H1 (cell line): Measurements from ENCODE around the gene CAMK2B. TPM values are rescaled to one million over a fixed set of nuclear protein-coding genes. Genes with fewer than 3 reads are reported as not detected.
A peak's percentile ranks its signal among the peaks of the same experiment; 100 is the strongest.

Experiments
- CTCF ChIA-PET: fragments of 300-600 bp; sonication (Branson Sonifier 250); formaldehyde crosslinking; loops from one replicate; lab custom pipeline; 2021; ENCODE audit not compliant: partially characterized antibody; lab: Charles Lee
- POLR2A ChIA-PET: fragments of 300-600 bp; sonication (Branson Sonifier 250); formaldehyde crosslinking; loops from one replicate; lab custom pipeline; 2021; ENCODE audit warnings: inconsistent platforms; ENCODE audit not compliant: partially characterized antibody; lab: Charles Lee
- DNase-seq, 2 experiments: peaks; one replicate each; pipeline versions ENCODE4 v3.0.0 to v3.0.0-alpha.2; 2010 to 2022; ENCODE audit warnings: low spot score in 2 of 2, low read depth in 1 of 2, mixed read lengths in 1 of 2
- FAIRE-seq: peaks from 2 replicates; lab custom pipeline; 2011; peaks lifted over from hg19 to GRCh38; lab: Jason Lieb, UNC
- H2AFZ ChIP-seq: 2 replicates; pipeline ENCODE4 v1.8.1; 2012; ENCODE audit warnings: low read length, inconsistent platforms
- H2AK5ac ChIP-seq: 2 replicates; pipeline ENCODE4 v1.6.1; 2013; ENCODE audit warnings: low read depth, low read length
- H2BK120ac ChIP-seq: replicated peaks from 2 replicates; pipeline ENCODE3; 2013; ENCODE audit warnings: low read depth, low read length, inconsistent platforms
- H2BK12ac ChIP-seq: 2 replicates; pipeline ENCODE4 v1.6.1; 2013; ENCODE audit warnings: low read depth, low read length
- H2BK15ac ChIP-seq: 2 replicates; pipeline ENCODE4 v1.6.1; 2013; ENCODE audit warnings: low read length
- H2BK20ac ChIP-seq: 2 replicates; pipeline ENCODE4 v1.6.1; 2013; ENCODE audit warnings: low read length
- H2BK5ac ChIP-seq: 2 replicates; pipeline ENCODE4 v1.6.1; 2013; ENCODE audit warnings: low read depth, low read length
- H3K14ac ChIP-seq: 2 replicates; pipeline ENCODE4 v1.6.1; 2013; ENCODE audit warnings: inconsistent platforms; ENCODE audit not compliant: insufficient read length
- H3K18ac ChIP-seq: 2 replicates; pipeline ENCODE4 v1.6.1; 2013; ENCODE audit warnings: low read length; ENCODE audit errors: extremely low read depth
- H3K23ac ChIP-seq: 2 replicates; pipeline ENCODE4 v1.6.1; 2013; ENCODE audit warnings: inconsistent platforms; ENCODE audit not compliant: insufficient read length
- H3K23me2 ChIP-seq: 2 replicates; pipeline ENCODE4 v1.6.1; 2013; ENCODE audit warnings: low read depth, low read length
- H3K27ac ChIP-seq: 2 replicates; pipeline ENCODE4 v1.6.1; 2011; ENCODE audit warnings: low read depth, low read length, inconsistent platforms
- H3K27me3 ChIP-seq, 4 experiments: replicated peaks in 1 of 4; 1 replicate in 1 of 4; 2 replicates in 3 of 4; pipeline versions ENCODE4 v1.6.1 to v1.8.1; 2011 to 2013; ENCODE audit warnings: low read length in 3 of 4, mild to moderate bottlenecking in 3 of 4, inconsistent platforms in 2 of 4, mixed read lengths in 2 of 4, moderate library complexity in 1 of 4; ENCODE audit not compliant: control insufficient read depth in 3 of 4, insufficient read depth in 3 of 4; ENCODE audit errors: extremely low read depth in 1 of 4
- H3K36me3 ChIP-seq, 4 experiments: 2 replicates each; pipeline versions ENCODE4 v1.6.1 to v1.8.1; 2011 to 2013; ENCODE audit warnings: mild to moderate bottlenecking in 4 of 4, low read length in 3 of 4, moderate library complexity in 2 of 4, control low read depth in 1 of 4, inconsistent platforms in 1 of 4; ENCODE audit not compliant: insufficient read depth in 4 of 4, control insufficient read depth in 2 of 4
- H3K4ac ChIP-seq: replicated peaks from 2 replicates; pipeline ENCODE3; 2013; ENCODE audit warnings: low read length, low read depth, mixed read lengths, inconsistent platforms; ENCODE audit not compliant: insufficient read length
- H3K4me1 ChIP-seq, 4 experiments: replicated peaks in 1 of 4; 1 replicate in 1 of 4; 2 replicates in 3 of 4; pipeline versions ENCODE4 v1.6.1 to v1.8.1; 2011 to 2013; ENCODE audit warnings: low read length in 3 of 4, inconsistent platforms in 2 of 4, mixed read lengths in 1 of 4; ENCODE audit not compliant: insufficient read depth in 4 of 4, control insufficient read depth in 3 of 4
- H3K4me2 ChIP-seq, 2 experiments: 2 replicates each; pipeline versions ENCODE4 v1.6.1 to v1.8.1; 2011 to 2013; ENCODE audit warnings: low read depth in 2 of 2, low read length in 2 of 2, control low read depth in 1 of 2, inconsistent platforms in 1 of 2, mild to moderate bottlenecking in 1 of 2; ENCODE audit not compliant: insufficient read depth in 1 of 2
- H3K4me3 ChIP-seq, 4 experiments: fragments of 200-600, 300-600 bp in 1 of 4; sonication (generic), shearing (Covaris generic), sonication (Bioruptor Twin) in 1 of 4; 2 replicates each; pipeline versions ENCODE4 v1.5.1 to v1.8.1; 2011 to 2016; ENCODE audit warnings: low read length in 4 of 4, low read depth in 3 of 4, control low read depth in 2 of 4, inconsistent platforms in 2 of 4, mild to moderate bottlenecking in 2 of 4, mixed read lengths in 1 of 4, moderate library complexity in 1 of 4; ENCODE audit not compliant: insufficient read depth in 2 of 4; ENCODE audit errors: extremely low read depth in 1 of 4
- H3K56ac ChIP-seq: replicated peaks from 2 replicates; pipeline ENCODE3; 2013; ENCODE audit warnings: low read depth, mild to moderate bottlenecking, mixed read lengths, low read length, inconsistent platforms; ENCODE audit not compliant: insufficient read length
- H3K79me1 ChIP-seq: 2 replicates; pipeline ENCODE4 v1.6.1; 2013; ENCODE audit warnings: low read depth, low read length, control low read depth
- H3K79me2 ChIP-seq, 2 experiments: 2 replicates each; pipeline versions ENCODE4 v1.6.1 to v1.8.1; 2012 to 2013; ENCODE audit warnings: low read length in 2 of 2, mild to moderate bottlenecking in 2 of 2, inconsistent platforms in 1 of 2; ENCODE audit not compliant: insufficient read depth in 2 of 2, control insufficient read depth in 1 of 2
- H3K9ac ChIP-seq, 4 experiments: replicated peaks in 1 of 4; 1 replicate in 1 of 4; 2 replicates in 3 of 4; pipeline versions ENCODE4 v1.6.1 to v1.8.1; 2011 to 2013; ENCODE audit warnings: low read depth in 3 of 4, low read length in 3 of 4, control low read depth in 2 of 4, mild to moderate bottlenecking in 2 of 4, moderate library complexity in 2 of 4, inconsistent platforms in 1 of 4; ENCODE audit errors: extremely low read depth in 1 of 4
- H3K9me3 ChIP-seq, 2 experiments: 2 replicates each; pipeline versions ENCODE4 v1.6.1 to v1.8.1; 2012 to 2013; ENCODE audit warnings: mild to moderate bottlenecking in 2 of 2, moderate library complexity in 2 of 2, control low read depth in 1 of 2, inconsistent platforms in 1 of 2, low read depth in 1 of 2, low read length in 1 of 2, mixed read lengths in 1 of 2; ENCODE audit not compliant: insufficient read depth in 2 of 2
- H4K20me1 ChIP-seq, 2 experiments: replicated peaks in 1 of 2; 2 replicates each; pipeline versions ENCODE3 to v1.8.1; 2011 to 2013; ENCODE audit warnings: inconsistent platforms in 2 of 2, low read length in 2 of 2, mild to moderate bottlenecking in 1 of 2; ENCODE audit not compliant: insufficient read depth in 2 of 2, control insufficient read depth in 1 of 2
- H4K5ac ChIP-seq: 2 replicates; pipeline ENCODE4 v1.6.1; 2013; ENCODE audit warnings: low read length, low read depth, mixed read lengths, inconsistent platforms; ENCODE audit not compliant: insufficient read length
- H4K8ac ChIP-seq: 2 replicates; pipeline ENCODE4 v1.8.0; 2013; ENCODE audit warnings: mild to moderate bottlenecking, moderate library complexity, low read length, inconsistent platforms; ENCODE audit not compliant: insufficient read depth; ENCODE audit errors: extremely low read depth
- H4K91ac ChIP-seq: replicated peaks from 2 replicates; pipeline ENCODE3; 2013; ENCODE audit warnings: low read length, mixed read lengths, inconsistent platforms; ENCODE audit not compliant: insufficient read length
- E2F6 ChIP-seq: IDR thresholded peaks from 2 replicates; pipeline ENCODE4 v1.6.1; 2012; ENCODE audit warnings: inconsistent platforms
- FOSL1 ChIP-seq: IDR thresholded peaks from 2 replicates; pipeline ENCODE4 v1.6.1; 2011; ENCODE audit warnings: mild to moderate bottlenecking, low read depth, low read length, moderate library complexity; ENCODE audit not compliant: insufficient read depth
- NANOG ChIP-seq: IDR thresholded peaks from 2 replicates; pipeline ENCODE4 v1.6.1; 2011; ENCODE audit warnings: low read length, low read depth, mild to moderate bottlenecking, inconsistent platforms; ENCODE audit not compliant: insufficient read depth, poor library complexity, severe bottlenecking
- POU5F1 ChIP-seq: IDR thresholded peaks from 2 replicates; pipeline ENCODE4 v1.6.1; 2011; ENCODE audit warnings: low read depth, mild to moderate bottlenecking, low read length, moderate library complexity
- SUZ12 ChIP-seq: fragments of 200-600 bp; sonication (generic); IDR thresholded peaks from 2 replicates; pipeline ENCODE4 v1.6.1; 2012; ENCODE audit warnings: mild to moderate bottlenecking, inconsistent platforms, low read length, moderate library complexity, mixed read lengths
- TAF7 ChIP-seq: optimal IDR thresholded peaks from 2 replicates; pipeline ENCODE3; 2011; ENCODE audit warnings: low read depth, mild to moderate bottlenecking, inconsistent platforms, low read length, moderate library complexity, borderline replicate concordance
- TCF12 ChIP-seq: IDR thresholded peaks from 2 replicates; pipeline ENCODE4 v1.6.1; 2011; ENCODE audit warnings: low read depth, mild to moderate bottlenecking, low read length
- WGBS, 2 experiments: shearing (Covaris generic) in 1 of 2; methylation state at CpG; one replicate each; pipeline versions ENCODE4 v1.1.6 to v1.1.7; 2013 to 2015; ENCODE audit warnings: low lambda C conversion rate in 2 of 2, mixed read lengths in 2 of 2, inconsistent platforms in 1 of 2, low coverage in 1 of 2, missing lambda C conversion rate in 1 of 2; ENCODE audit not compliant: insufficient replicate concordance in 2 of 2, insufficient coverage in 1 of 2, insufficient read length in 1 of 2; ENCODE audit errors: extremely low coverage in 1 of 2, missing lambda C conversion rate in 1 of 2; 5-methylcytosine and 5-hydroxymethylcytosine counted together
- polyA plus RNA-seq, 7 experiments: library from polyadenylated mRNA; depleted of rRNA in 3 of 7; stranded (reverse) in 5 of 7; unstranded in 2 of 7; fragments of >200 nt in 5 of 7; fragments of 200-250 nt in 2 of 7; gene quantifications; 1 replicate in 5 of 7; 2 replicates in 1 of 7; 4 replicates in 1 of 7; pipeline versions ENCODE4 v1.2.1 to v1.2.3, GENCODE V29; 2011 to 2013; ENCODE audit warnings: missing spikeins in 2 of 7, mixed read lengths in 2 of 7
- total RNA-seq: library from RNA; stranded (reverse); fragmentation: NEBNext Ultra II Directional; extraction: Animal tissue kit (Norgen Biotek cat#: 25700); gene quantifications from 2 replicates; pipeline ENCODE4 v1.2.1, GENCODE V29; 2021

CAMK2B gene
- total and polyA plus RNA-seq, 2 of the 8 experiments (the other 6 are each of a cell fraction or from before 2014, with no cell fraction given): 0.05 to 0.15 TPM

GRCh38 chr7:44284881-44285541 is 40.4 kb downstream of the CAMK2B start:
- H2BK5ac ChIP-seq: no peak overlapping the region

More at GRCh38 chr7:44284881-44285541, 40.4 kb downstream of the CAMK2B start:
- Histone ChIP-seq H4K91ac (no peak overlapping the region), H3K14ac (no peak overlapping the region), H3K4ac (no peak overlapping the region), H3K4me1 (peaks cover 0 to 4% (median 0%) of the 10 kb centered on the region in 4 experiments; a peak in 1 of 7 replicates), H4K20me1 (no peaks in the 10 kb centered on the region), H2BK12ac (no peak overlapping the region), H4K5ac (no peak overlapping the region), H2BK120ac (no peak overlapping the region), H3K36me3 (no peaks in the 10 kb centered on the region), H3K27ac (no peak overlapping the region), H3K4me3 (no peak overlapping the region), H3K9me3 (no peaks in the 10 kb centered on the region), H3K23ac (no peak overlapping the region), H2BK20ac (no peak overlapping the region), H2AK5ac (no peak overlapping the region), H2BK15ac (no peak overlapping the region), H3K9ac (no peak overlapping the region), H3K18ac (no peak overlapping the region), H3K23me2 (no peaks in the 10 kb centered on the region), H3K56ac (no peak overlapping the region), H3K79me2 (no peaks in the 10 kb centered on the region), H3K27me3 (no peaks in the 10 kb centered on the region), H2AFZ (no peak overlapping the region), H3K4me2 (no peak overlapping the region), H4K8ac (peak overlapping the region; percentile 89), H3K79me1 (no peaks in the 10 kb centered on the region)
- DNase-seq (peak in 1 of 2 experiments; percentile 30), FAIRE-seq (no peak)
- WGBS, 2 experiments: 94% methylated on average over 8 of the region's 16 CpGs; no CpG with 5 or more reads in 1 of the 2 experiments
- POLR2A ChIA-PET: no interaction called here
- CTCF ChIA-PET: interaction anchor here (0.6 to 4.3 kb wide), 8 partner anchors 17 to 276 kb away, joined by 3 to 22 read pairs (median 3); no protein-coding TSS in a partner anchor
- TF ChIP-seq POU5F1 (no peak), TAF7 (no peak), FOSL1 (no peak), TCF12 (no peak), SUZ12 (no peak), NANOG (no peak), E2F6 (no peak)
